Esophagus muscularis mucosa (tissue), 3 donors: ENCODE measurements around the gene EFR3B.
A peak's percentile ranks its signal among the peaks of the same experiment; 100 is the strongest.

Experiments
- CTCF ChIP-seq, 3 experiments: fragments of 200-600 bp in 2 of 3; fragments of 450-650 bp in 1 of 3; sonication (generic) in 2 of 3; IDR thresholded peaks; one replicate each; pipeline ENCODE4 v1.5.1; 2017 to 2019; ENCODE audit warnings: antibody characterized with exemption in 3 of 3, mild to moderate bottlenecking in 2 of 3, moderate library complexity in 1 of 3
- POLR2A ChIP-seq: fragments of 450-650 bp; IDR thresholded peaks from one replicate; pipeline ENCODE4 v1.6.1; 2017; ENCODE audit warnings: antibody characterized with exemption, moderate library complexity, mild to moderate bottlenecking, low read depth
- POLR2AphosphoS5 ChIP-seq, 2 donors: sonication (generic); formaldehyde crosslinking; IDR thresholded peaks; one replicate each; pipeline ENCODE4 v1.6.1; 2017; ENCODE audit warnings: antibody characterized with exemption in 2 of 2

GRCh38 chr2:25078170-25079049 is 36.5 kb downstream of the EFR3B start:
- TF ChIP-seq CTCF (IDR thresholded peaks at IDR 0.05) = no peak
- peak; percentile 50 to 64 for TF ChIP-seq POLR2AphosphoS5 (IDR thresholded peaks at IDR 0.05)
- TF ChIP-seq POLR2A = no peak
